NT2/D1 (cell line): ENCODE data around the gene USP26.

ENCODE experiments used
- YY1 ChIP-seq: IDR thresholded peaks from 2 replicates; pipeline ENCODE4 v1.6.1; 2011; ENCODE audit not compliant: insufficient read length, insufficient read depth
- ZNF274 ChIP-seq: IDR thresholded peaks from 2 replicates; pipeline ENCODE4 v1.6.1; 2011; ENCODE audit warnings: mild to moderate bottlenecking, low read depth, low read length

GRCh38 chrX:133083899-133084298 is 13.0 kb downstream of the USP26 start:
- TF ChIP-seq YY1: no peak
- TF ChIP-seq ZNF274: no peak
